Thoracic aorta (tissue), 2 donors: ENCODE measurements around the gene LILRA2. TPM values are rescaled to one million over a fixed set of nuclear protein-coding genes. Genes with fewer than 3 reads are reported as not detected.

Experiments used
- ATAC-seq: fragments of 150-250 bp; one replicate; pipeline ENCODE4 v1.8.0; 2017; ENCODE audit warnings: low read depth; ENCODE audit not compliant: insufficient number of reproducible peaks, low FRiP score
- DNase-seq: peaks from one replicate; pipeline ENCODE4 v3.0.0-alpha.2; 2020; ENCODE audit warnings: low spot score
- H3K27ac ChIP-seq, 2 donors: fragments of 200-600 bp; sonication (generic); 1 replicate in 1 of 2; 2 replicates in 1 of 2; pipeline ENCODE4 v1.5.1; 2016; ENCODE audit warnings: mild to moderate bottlenecking in 2 of 2, moderate library complexity in 2 of 2
- H3K27me3 ChIP-seq: fragments of 200-600 bp; sonication (generic); replicated peaks from 2 replicates; pipeline ENCODE4 v1.6.0; 2016; ENCODE audit warnings: mild to moderate bottlenecking; ENCODE audit not compliant: insufficient read depth
- H3K36me3 ChIP-seq: fragments of 200-600 bp; sonication (generic); one replicate; pipeline ENCODE4 v1.5.1; 2016
- H3K4me1 ChIP-seq, 2 donors: fragments of 200-600 bp; sonication (generic); 1 replicate in 1 of 2; 2 replicates in 1 of 2; pipeline versions ENCODE4 v1.5.1 to v1.6.0; 2016; ENCODE audit warnings: low read depth in 2 of 2, mild to moderate bottlenecking in 1 of 2; ENCODE audit not compliant: control insufficient read depth in 1 of 2
- H3K4me3 ChIP-seq: fragments of 200-600 bp; sonication (generic); 2 replicates; pipeline ENCODE4 v1.5.1; 2016; ENCODE audit warnings: mild to moderate bottlenecking
- H3K9me3 ChIP-seq: fragments of 200-600 bp; sonication (generic); 2 replicates; pipeline ENCODE4 v1.5.1; 2016
- CTCF ChIP-seq: fragments of 200-600 bp; sonication (generic); IDR thresholded peaks from one replicate; pipeline ENCODE4 v1.5.1; 2019; ENCODE audit warnings: antibody characterized with exemption
- total RNA-seq, 2 donors: library from RNA; depleted of rRNA; stranded (reverse); fragments of >200 nt; gene quantifications; one replicate each; pipeline versions ENCODE4 v1.1.0 to v1.2.3, GENCODE V29; 2016

Gene LILRA2
- total RNA-seq, 2 donors from 2014 or later, result 0.68 to 3.1 TPM

- Histone ChIP-seq H3K9me3 (no peaks in the 10 kb centered on the region), H3K27me3 (no peaks in the 10 kb centered on the region), H3K4me1 (no peaks in the 10 kb centered on the region), H3K27ac (no peak overlapping the region), H3K4me3 (no peak overlapping the region), H3K36me3 (no peaks in the 10 kb centered on the region)
- DNase-seq (no peak), ATAC-seq (no peak)
- TF ChIP-seq CTCF, result no peak
These were observed 24.8 kb upstream of the LILRA2 start for GRCh38 chr19:54548806-54549205.

DNA sequence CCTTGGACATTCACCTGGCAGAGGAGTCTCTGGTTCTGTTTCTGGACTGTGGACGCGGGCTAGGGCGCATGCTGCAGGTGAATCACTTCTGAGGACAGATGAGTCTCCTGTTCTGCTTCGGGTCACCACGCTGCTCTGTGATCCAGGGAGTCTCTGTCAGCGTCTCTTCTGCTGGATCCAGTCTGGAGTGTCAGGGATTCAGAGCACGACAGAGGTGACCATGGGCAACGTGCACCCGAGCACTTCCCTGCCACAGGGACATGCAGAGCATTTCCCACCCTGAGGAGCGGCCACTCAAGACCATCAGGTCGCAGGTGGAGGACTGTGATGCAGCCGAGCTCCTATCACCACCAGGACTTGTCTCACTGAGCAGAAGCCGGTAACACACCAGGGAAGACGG, 24.4 kb upstream of the LILRA2 start:
- no peaks in the 10 kb centered on the region for H3K27me3 ChIP-seq
- no peaks in the 10 kb centered on the region for H3K36me3 ChIP-seq
- ATAC-seq (no peak), DNase-seq (no peak)
- TF ChIP-seq CTCF, result no peak
- no peak overlapping the region for H3K27ac ChIP-seq
- H3K4me1 ChIP-seq, result no peaks in the 10 kb centered on the region
- H3K4me3 ChIP-seq, result no peak overlapping the region
- no peaks in the 10 kb centered on the region for H3K9me3 ChIP-seq

GRCh38 chr19:54551293-54551692, 22.3 kb upstream of the LILRA2 start:
- Histone ChIP-seq H3K36me3 (no peaks in the 10 kb centered on the region), H3K4me1 (no peaks in the 10 kb centered on the region), H3K27me3 (no peaks in the 10 kb centered on the region), H3K9me3 (no peaks in the 10 kb centered on the region), H3K4me3 (no peak overlapping the region), H3K27ac (no peak overlapping the region)
- TF ChIP-seq CTCF, result no peak
- ATAC-seq (no peak), DNase-seq (no peak)

DNA sequence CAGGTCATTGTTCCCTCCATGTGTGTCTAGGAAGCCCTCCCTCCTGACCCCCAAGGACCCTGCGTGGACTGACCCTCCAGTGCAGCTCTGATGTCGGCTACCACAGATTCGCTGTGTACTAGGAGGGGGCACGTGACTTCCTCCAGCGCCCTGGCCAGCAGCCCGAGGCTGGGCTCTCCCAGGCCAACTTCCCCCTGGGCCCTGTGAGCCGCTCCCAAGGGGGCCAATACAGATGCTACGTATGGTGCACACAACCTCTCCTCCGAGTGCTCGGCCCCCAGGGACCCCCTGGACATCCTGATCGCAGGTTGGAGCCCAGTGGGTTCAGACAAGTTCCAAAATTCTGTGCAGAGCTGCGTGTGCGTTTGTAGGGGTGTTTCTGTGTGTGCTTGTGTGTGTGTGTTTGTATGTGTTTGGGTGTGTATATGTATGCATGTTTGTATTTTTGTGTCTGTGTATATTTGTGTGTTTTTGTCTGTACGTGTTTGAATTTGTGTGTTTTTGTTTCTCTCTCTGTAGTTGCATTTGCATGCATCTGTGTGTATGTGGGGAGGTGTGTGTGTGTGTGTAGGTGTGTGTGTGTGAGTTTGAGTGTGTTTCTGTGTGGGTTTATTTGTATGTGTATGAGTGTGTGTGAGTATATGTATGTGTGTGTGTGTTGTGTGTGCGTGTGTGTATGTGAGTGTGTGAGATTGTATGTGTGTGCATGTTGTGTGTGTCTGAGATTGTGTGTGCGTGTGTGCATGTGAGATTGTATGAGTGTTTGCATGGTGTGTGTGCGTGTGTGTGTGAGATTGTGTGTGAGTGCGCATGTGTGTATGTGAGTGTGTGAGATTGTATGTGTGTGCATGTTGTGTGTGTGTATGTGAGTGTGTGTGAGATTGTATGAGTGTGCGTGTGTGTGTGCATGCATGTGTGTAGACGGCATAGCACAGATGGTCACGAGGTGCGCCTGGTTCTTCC, 21.4 kb upstream of the LILRA2 start:
- Histone ChIP-seq H3K4me1 (no peaks in the 10 kb centered on the region), H3K27ac (no peak overlapping the region), H3K4me3 (no peak overlapping the region), H3K36me3 (no peaks in the 10 kb centered on the region), H3K9me3 (no peaks in the 10 kb centered on the region), H3K27me3 (no peaks in the 10 kb centered on the region)
- no peak for DNase-seq
- TF ChIP-seq CTCF, result no peak
- no peak for ATAC-seq

DNA sequence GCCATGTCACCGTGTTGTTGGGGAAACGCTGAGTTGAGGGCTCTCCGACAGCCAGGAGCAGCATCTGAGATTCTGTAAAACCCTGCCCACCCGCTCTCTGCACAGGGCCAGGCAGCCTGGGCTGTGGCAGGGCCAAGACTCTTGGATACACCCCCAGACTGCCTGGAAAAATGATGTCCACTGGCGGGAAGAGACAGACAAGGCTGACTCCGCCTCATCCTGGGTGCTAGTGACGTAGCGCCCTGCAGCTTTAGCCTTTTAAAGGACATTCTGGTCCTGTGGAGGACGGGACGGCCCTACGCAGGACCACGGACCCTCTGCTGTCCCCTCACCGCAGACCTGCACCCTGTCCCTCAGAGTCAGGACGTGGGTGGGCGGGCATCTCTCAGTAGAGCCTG, 20.7 kb upstream of the LILRA2 start:
- no peaks in the 10 kb centered on the region for H3K9me3 ChIP-seq
- no peak for TF ChIP-seq CTCF
- no peaks in the 10 kb centered on the region for H3K27me3 ChIP-seq
- H3K4me1 ChIP-seq, result no peaks in the 10 kb centered on the region
- ATAC-seq, result no peak
- H3K27ac ChIP-seq, result no peak overlapping the region
- no peak for DNase-seq
- H3K36me3 ChIP-seq, result no peaks in the 10 kb centered on the region
- H3K4me3 ChIP-seq, result no peak overlapping the region
